Measurements from ENCODE around the gene PLAC8.

DNA sequence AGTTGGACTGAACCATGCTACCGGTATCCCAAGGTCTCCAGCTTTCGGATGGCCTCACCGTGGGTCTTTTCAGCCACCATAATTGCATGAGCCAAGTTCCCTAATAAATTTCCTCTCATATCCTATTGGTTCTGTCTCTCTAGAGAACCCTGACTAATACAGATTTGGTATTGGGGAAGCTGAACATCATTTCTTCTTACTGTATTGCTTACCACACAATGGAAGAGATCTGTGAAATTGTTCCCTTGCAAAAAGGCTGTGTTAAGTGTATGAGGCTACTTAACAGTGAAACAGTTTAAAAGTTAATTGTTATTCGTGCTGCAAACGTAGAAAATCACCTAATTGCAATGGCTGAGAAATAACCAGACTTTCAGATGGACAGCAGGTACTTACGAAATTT is 34.0 kb downstream of the PLAC8 start:
- TF ChIP-seq, protein P1, sequence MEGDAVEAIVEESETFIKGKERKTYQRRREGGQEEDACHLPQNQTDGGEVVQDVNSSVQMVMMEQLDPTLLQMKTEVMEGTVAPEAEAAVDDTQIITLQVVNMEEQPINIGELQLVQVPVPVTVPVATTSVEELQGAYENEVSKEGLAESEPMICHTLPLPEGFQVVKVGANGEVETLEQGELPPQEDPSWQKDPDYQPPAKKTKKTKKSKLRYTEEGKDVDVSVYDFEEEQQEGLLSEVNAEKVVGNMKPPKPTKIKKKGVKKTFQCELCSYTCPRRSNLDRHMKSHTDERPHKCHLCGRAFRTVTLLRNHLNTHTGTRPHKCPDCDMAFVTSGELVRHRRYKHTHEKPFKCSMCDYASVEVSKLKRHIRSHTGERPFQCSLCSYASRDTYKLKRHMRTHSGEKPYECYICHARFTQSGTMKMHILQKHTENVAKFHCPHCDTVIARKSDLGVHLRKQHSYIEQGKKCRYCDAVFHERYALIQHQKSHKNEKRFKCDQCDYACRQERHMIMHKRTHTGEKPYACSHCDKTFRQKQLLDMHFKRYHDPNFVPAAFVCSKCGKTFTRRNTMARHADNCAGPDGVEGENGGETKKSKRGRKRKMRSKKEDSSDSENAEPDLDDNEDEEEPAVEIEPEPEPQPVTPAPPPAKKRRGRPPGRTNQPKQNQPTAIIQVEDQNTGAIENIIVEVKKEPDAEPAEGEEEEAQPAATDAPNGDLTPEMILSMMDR (IDR thresholded peaks at IDR 0.05; ENCODE audit: low read depth, low read length) = no peak
- no peak for TF ChIP-seq POLR2A (IDR thresholded peaks at IDR 0.05; ENCODE audit: extremely low read depth, insufficient read length)

All from NB4 (cell line).